Effector memory CD4-positive, alpha-beta T cell (primary cell): ENCODE results near the gene GIMAP7.

Experiments
- DNase-seq, 3 donors: peaks; one replicate each; pipeline ENCODE4 v3.0.0-alpha.2; 2020
- H3K27ac ChIP-seq: 2 replicates; pipeline ENCODE4 v1.7.0; 2013; ENCODE audit warnings: mild to moderate bottlenecking, low read length, moderate library complexity; ENCODE audit not compliant: insufficient read depth, poor library complexity, severe bottlenecking
- H3K27me3 ChIP-seq: replicated peaks from 2 replicates; pipeline ENCODE4 v1.7.0; 2013; ENCODE audit warnings: mild to moderate bottlenecking, low read length; ENCODE audit not compliant: insufficient read depth, control insufficient read depth, poor library complexity, severe bottlenecking
- H3K36me3 ChIP-seq: 2 replicates; pipeline ENCODE4 v1.7.0; 2013; ENCODE audit warnings: mild to moderate bottlenecking, low read length, moderate library complexity; ENCODE audit not compliant: control insufficient read depth, insufficient read depth
- H3K4me1 ChIP-seq: 2 replicates; pipeline ENCODE4 v1.7.0; 2013; ENCODE audit warnings: low read length, mild to moderate bottlenecking; ENCODE audit not compliant: control insufficient read depth, insufficient read depth, poor library complexity, severe bottlenecking
- H3K4me3 ChIP-seq: 2 replicates; pipeline ENCODE4 v1.7.0; 2013; ENCODE audit warnings: low read length, low read depth, mild to moderate bottlenecking; ENCODE audit not compliant: insufficient read depth, poor library complexity, severe bottlenecking
- H3K9me3 ChIP-seq: 2 replicates; pipeline ENCODE4 v1.7.0; 2013; ENCODE audit warnings: mild to moderate bottlenecking, low read length, moderate library complexity; ENCODE audit not compliant: control insufficient read depth

The GIMAP7 gene

GRCh38 chr7:150566572-150566971, 51.9 kb downstream of the GIMAP7 start:
- Histone ChIP-seq H3K27ac (peak overlapping the region; percentile 75), H3K36me3 (peaks cover 21% of the 10 kb centered on the region), H3K4me1 (peaks cover 46% of the 10 kb centered on the region), H3K27me3 (no peaks in the 10 kb centered on the region), H3K4me3 (peak overlapping the region; percentile 80), H3K9me3 (peaks cover 14% of the 10 kb centered on the region)
- DNase-seq = no peak

- Histone ChIP-seq H3K27ac (peak within 1 kb of the TSS; percentile 75), H3K4me1 (peaks cover 42% of the 10 kb centered on the region)
- DNase-seq = no peak
Observed at GRCh38 chr7:150567169-150567568, 52.5 kb downstream of the GIMAP7 start, which contains the start of gene GIMAP4. GIMAP4 (plus strand) TSS chr7:150567390; CDS start chr7:150569902, 2,512 bp downstream.

GRCh38 chr7:150567871-150568301, 53.2 kb downstream of the GIMAP7 start:
- H3K27me3 ChIP-seq = no peaks in the 10 kb centered on the region
- DNase-seq = no peak
- H3K4me1 ChIP-seq = peaks cover 37% of the 10 kb centered on the region
- peak overlapping the region; percentile 75 for H3K27ac ChIP-seq
- peaks cover 26% of the 10 kb centered on the region for H3K9me3 ChIP-seq
- H3K36me3 ChIP-seq = peaks cover 34% of the 10 kb centered on the region
- H3K4me3 ChIP-seq = peak overlapping the region; percentile 80

More at GRCh38 chr7:150567169-150567568, 52.5 kb downstream of the GIMAP7 start, which contains the start of gene GIMAP4:
- Histone ChIP-seq H3K9me3 (peaks cover 19% of the 10 kb centered on the region), H3K36me3 (peaks cover 27% of the 10 kb centered on the region), H3K27me3 (no peaks in the 10 kb centered on the region), H3K4me3 (peak within 1 kb of the TSS; percentile 80)

GRCh38 chr7:150568714-150569113, 54.0 kb downstream of the GIMAP7 start:
- H3K27ac ChIP-seq = peak overlapping the region; percentile 75
- H3K27me3 ChIP-seq = no peaks in the 10 kb centered on the region
- peaks cover 38% of the 10 kb centered on the region for H3K36me3 ChIP-seq
- peak overlapping the region; percentile 80 for H3K4me3 ChIP-seq
- no peak for DNase-seq
- H3K9me3 ChIP-seq = peaks cover 31% of the 10 kb centered on the region
- H3K4me1 ChIP-seq = peaks cover 37% of the 10 kb centered on the region

- H3K27ac ChIP-seq = peak overlapping the region; percentile 75
- peaks cover 38% of the 10 kb centered on the region for H3K36me3 ChIP-seq
- H3K27me3 ChIP-seq = no peaks in the 10 kb centered on the region
- no peak for DNase-seq
- peak overlapping the region; percentile 80 for H3K4me3 ChIP-seq
- peaks cover 36% of the 10 kb centered on the region for H3K9me3 ChIP-seq
- peaks cover 30% of the 10 kb centered on the region for H3K4me1 ChIP-seq
Observed at GRCh38 chr7:150569245-150569955, 54.7 kb downstream of the GIMAP7 start.
